ENCODE data around the gene ZNF616.
"Not testable (repeated sequence)": the region's sequence is repeated elsewhere in the genome, so short reads cannot be mapped to it uniquely, and the experiment has no call there.

The ZNF616 gene

GRCh38 chr19:52101866-52102562, 37.7 kb downstream of the ZNF616 start:
- no peak for DNase-seq
- H3K4me1 ChIP-seq: no peaks in the 10 kb centered on the region
- H3K9me3 ChIP-seq: peaks cover 3 to 48% (median 14%) of the 10 kb centered on the region in 3 donors
- TF ChIP-seq CTCF (IDR thresholded peaks at IDR 0.05): no peak
- no peaks in the 10 kb centered on the region for H3K27me3 ChIP-seq
- intact Hi-C loops (cut with DNase I; ENCODE audit: low total_unique reads): no loop called here
- H3K36me3 ChIP-seq: no peaks in the 10 kb centered on the region
- no peak overlapping the region for H3K4me3 ChIP-seq
- no peak overlapping the region for H3K27ac ChIP-seq

- TF ChIP-seq CTCF (IDR thresholded peaks at IDR 0.05): no peak
- intact Hi-C loops (cut with DNase I; ENCODE audit: low total_unique reads): no loop called here
- H3K27me3 ChIP-seq: no peaks in the 10 kb centered on the region
- H3K4me3 ChIP-seq: no peak overlapping the region
- no peaks in the 10 kb centered on the region for H3K36me3 ChIP-seq
- H3K4me1 ChIP-seq: peaks cover 0 to 3% (median under 1%) of the 10 kb centered on the region in 4 donors
- DNase-seq: no peak
- peaks cover 0 to 35% (median 10%) of the 10 kb centered on the region in 3 donors for H3K9me3 ChIP-seq
- no peak overlapping the region for H3K27ac ChIP-seq
Measured at GRCh38 chr19:52099497-52100138, 40.1 kb downstream of the ZNF616 start.

DNA sequence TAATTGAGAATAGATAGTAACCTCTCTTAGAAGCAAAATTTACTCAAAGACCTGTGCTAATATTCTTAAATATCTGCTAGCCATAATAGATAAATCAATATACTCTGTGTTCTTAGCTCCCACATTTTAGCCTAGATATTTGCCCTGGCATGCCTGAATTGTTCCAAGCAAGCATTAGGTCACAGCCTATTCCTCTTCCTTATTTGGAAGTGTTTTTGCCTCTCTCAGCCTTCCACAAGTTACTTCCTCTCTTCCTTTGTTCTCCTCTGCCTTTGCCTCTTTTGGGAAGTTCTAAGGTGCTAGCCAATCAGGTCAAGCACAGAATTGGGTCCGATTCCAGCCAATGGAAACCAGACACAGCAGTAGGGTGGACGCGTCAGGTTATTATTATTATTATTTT, 43.3 kb downstream of the ZNF616 start:
- Histone ChIP-seq H3K27ac (peak overlapping the region; percentile 78 to 80), H3K36me3 (peaks cover 7 to 18% (median 14%) of the 10 kb centered on the region in 3 donors), H3K9me3 (peaks cover 0 to 27% (median 10%) of the 10 kb centered on the region in 3 donors), H3K4me1 (peaks cover 0 to 34% (median 20%) of the 10 kb centered on the region in 4 donors), H3K4me3 (peak overlapping the region; percentile 68 to 76)
- H3K27me3 ChIP-seq; DNase-seq; intact Hi-C loops (cut with DNase I; ENCODE audit: low total_unique reads): not testable (repeated sequence)

DNA sequence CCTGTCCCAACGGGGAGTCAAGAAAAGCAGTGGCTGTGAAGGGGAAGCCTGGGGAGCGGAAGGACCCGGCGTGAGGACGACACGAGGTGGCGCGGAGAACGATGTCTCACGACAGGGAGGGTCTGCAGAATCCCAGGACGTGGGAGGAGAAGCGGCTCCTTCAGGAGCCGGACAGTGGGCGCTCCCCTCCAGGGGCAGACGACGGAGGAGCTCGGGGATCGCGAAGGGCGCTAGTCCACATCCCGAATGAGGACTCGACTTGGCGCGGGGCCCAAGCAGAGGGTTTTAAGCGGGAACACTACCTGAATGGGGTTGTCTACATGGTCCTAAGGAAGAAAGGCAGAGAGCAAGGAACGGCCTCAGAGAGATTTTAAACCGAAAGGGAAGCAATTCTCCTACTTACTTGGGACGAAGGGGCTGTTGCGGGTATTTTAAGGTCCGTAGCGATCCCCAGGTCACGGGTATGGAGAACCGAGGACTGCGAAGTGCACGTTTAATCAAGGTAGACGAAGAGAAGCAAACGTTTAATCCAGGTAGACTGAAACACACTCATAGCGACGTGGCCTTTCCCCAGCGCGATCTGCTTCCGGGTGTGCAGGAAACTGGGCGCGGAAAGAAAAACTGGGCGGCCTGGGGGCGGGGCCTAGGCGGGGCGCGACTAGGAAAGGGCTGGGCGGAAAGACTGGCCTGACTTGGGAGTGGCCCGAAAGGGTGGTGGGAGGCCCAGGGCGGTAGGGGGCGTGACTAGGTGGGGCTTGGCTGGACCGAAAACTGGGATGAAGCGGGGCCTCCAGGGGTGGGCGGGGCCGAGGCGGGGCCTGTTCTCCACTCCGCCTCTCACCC, 44.3 kb downstream of the ZNF616 start, which contains the start of gene ZNF841:
Gene ZNF841 (minus strand): TSS at position 594 of the 843 bp plus-strand sequence. CDS start 10,964 bp downstream, outside the sequence.
- DNase-seq: peak; percentile 95 to 99
- peaks cover 0 to 27% (median 10%) of the 10 kb centered on the region in 3 donors for H3K9me3 ChIP-seq
- no peak for TF ChIP-seq CTCF (IDR thresholded peaks at IDR 0.05)
- H3K4me1 ChIP-seq: peaks cover 0 to 34% (median 20%) of the 10 kb centered on the region in 4 donors
- H3K27ac ChIP-seq: peak within 1 kb of the TSS; percentile 78 to 80
- intact Hi-C loops (cut with DNase I; ENCODE audit: low total_unique reads): no loop called here
- peaks cover 16 to 26% (median 22%) of the 10 kb centered on the region in 3 donors for H3K36me3 ChIP-seq
- H3K27me3 ChIP-seq: no peaks in the 10 kb centered on the region
- peak within 1 kb of the TSS; percentile 68 to 76 for H3K4me3 ChIP-seq

DNA sequence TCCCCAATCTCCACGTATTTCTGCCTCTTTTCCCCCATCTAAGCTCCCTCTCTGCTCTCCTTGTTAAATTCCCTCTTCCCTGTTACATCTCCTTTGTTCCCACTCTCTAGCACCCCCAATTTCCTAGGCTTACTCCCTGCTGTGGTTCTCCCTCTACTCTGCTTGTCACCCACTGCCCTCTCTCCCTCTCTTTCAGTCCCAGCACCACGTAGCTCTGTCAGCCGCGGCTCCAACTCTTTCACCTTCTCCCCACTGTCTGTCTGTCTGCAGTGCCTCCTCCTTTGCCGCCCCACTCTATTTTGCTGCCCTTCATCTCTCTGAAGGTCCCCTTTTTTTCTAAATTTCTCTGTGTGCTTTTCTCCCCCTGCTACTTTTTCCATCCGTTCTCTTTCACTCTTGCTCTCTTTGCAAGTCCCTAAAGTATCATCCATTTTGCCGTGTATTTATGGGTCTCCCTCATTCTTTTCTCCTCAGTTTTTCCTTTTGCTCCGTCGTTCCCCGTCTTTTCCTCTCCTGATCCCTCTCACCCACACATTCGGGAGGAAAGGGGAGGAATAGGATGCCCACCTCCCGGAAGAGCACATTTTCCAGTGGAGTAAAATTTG, 45.1 kb downstream of the ZNF616 start:
- Histone ChIP-seq H3K9me3 (peaks cover 0 to 27% (median 10%) of the 10 kb centered on the region in 3 donors), H3K4me1 (peaks cover 0 to 34% (median 20%) of the 10 kb centered on the region in 4 donors), H3K27ac (peak overlapping the region; percentile 78 to 80), H3K4me3 (peak overlapping the region; percentile 68 to 76), H3K36me3 (peaks cover 16 to 34% (median 30%) of the 10 kb centered on the region in 3 donors), H3K27me3 (no peaks in the 10 kb centered on the region)
- DNase-seq: no peak
- intact Hi-C loops (cut with DNase I; ENCODE audit: low total_unique reads): no loop called here
- TF ChIP-seq CTCF (IDR thresholded peaks at IDR 0.05): no peak
